NCI-H1930 (cell line): ENCODE measurements around the gene ADGRB3.

Experiments
- DNase-seq, 2 experiments: peaks; one replicate each; lab custom pipeline; 2025; lab: John Stamatoyannopoulos, UW

The ADGRB3 gene

GRCh38 chr6:68709091-68709490 is 74.0 kb downstream of the ADGRB3 start:
- no peak for DNase-seq

- DNase-seq: no peak
These were observed 74.8 kb downstream of the ADGRB3 start for GRCh38 chr6:68709882-68710281.

GRCh38 chr6:68710496-68710895 is 75.4 kb downstream of the ADGRB3 start:
- DNase-seq: no peak

- DNase-seq: no peak
These were observed 75.8 kb downstream of the ADGRB3 start for GRCh38 chr6:68710916-68711315.

GRCh38 chr6:68711386-68712000 is 76.4 kb downstream of the ADGRB3 start:
- no peak for DNase-seq

GRCh38 chr6:68716620-68717019 is 81.5 kb downstream of the ADGRB3 start:
- DNase-seq: no peak

- peak in 1 of 2 experiments; percentile 29 for DNase-seq
These were observed 83.4 kb downstream of the ADGRB3 start for GRCh38 chr6:68718385-68719073.

GRCh38 chr6:68719761-68720160 is 84.7 kb downstream of the ADGRB3 start:
- DNase-seq: no peak

- DNase-seq: no peak
These were observed 87.9 kb downstream of the ADGRB3 start for GRCh38 chr6:68722891-68723527.

- DNase-seq: no peak
These were observed 89.0 kb downstream of the ADGRB3 start for GRCh38 chr6:68724060-68724459.

- no peak for DNase-seq
These were observed 91.3 kb downstream of the ADGRB3 start for GRCh38 chr6:68726337-68726736.

- DNase-seq: no peak
These were observed 91.9 kb downstream of the ADGRB3 start for GRCh38 chr6:68726992-68727391.

- DNase-seq: no peak
These were observed 92.6 kb downstream of the ADGRB3 start for GRCh38 chr6:68727699-68728098.

GRCh38 chr6:68728159-68728979 is 93.3 kb downstream of the ADGRB3 start:
- no peak for DNase-seq

- DNase-seq: no peak
These were observed 94.4 kb downstream of the ADGRB3 start for GRCh38 chr6:68729377-68729903.

- no peak for DNase-seq
These were observed 95.4 kb downstream of the ADGRB3 start for GRCh38 chr6:68730291-68731054.

- no peak for DNase-seq
These were observed 97.3 kb downstream of the ADGRB3 start for GRCh38 chr6:68732423-68732822.

- DNase-seq: no peak
These were observed 100.8 kb downstream of the ADGRB3 start for GRCh38 chr6:68735866-68736265.

GRCh38 chr6:68737061-68737460 is 102.0 kb downstream of the ADGRB3 start:
- DNase-seq: no peak

- DNase-seq: no peak
These were observed 103.0 kb downstream of the ADGRB3 start for GRCh38 chr6:68738039-68738438.

GRCh38 chr6:68740828-68741500 is 105.9 kb downstream of the ADGRB3 start:
- no peak for DNase-seq
